Brain pericyte (primary cell): ENCODE measurements around the gene PTPRD.
"Not testable (repeated sequence)": the region's sequence is repeated elsewhere in the genome, so short reads cannot be mapped to it uniquely, and the experiment has no call there.

Experiments
- DNase-seq: peaks from one replicate; pipeline ENCODE4 v3.0.0-alpha.2; 2012; ENCODE audit warnings: low read depth, low spot score

PTPRD gene

GRCh38 chr9:10479172-10479571 is 133.6 kb downstream of the PTPRD start:
- DNase-seq: no peak

- DNase-seq: not testable (repeated sequence)
Observed at GRCh38 chr9:10449201-10449617, 163.6 kb downstream of the PTPRD start.

GRCh38 chr9:10447036-10447435 is 165.8 kb downstream of the PTPRD start:
- no peak for DNase-seq

- DNase-seq: no peak
Observed at GRCh38 chr9:10443868-10444204, 169.0 kb downstream of the PTPRD start.

- no peak for DNase-seq
Observed at GRCh38 chr9:10443181-10443867, 169.5 kb downstream of the PTPRD start.

GRCh38 chr9:10438955-10439354 is 173.8 kb downstream of the PTPRD start:
- no peak for DNase-seq

GRCh38 chr9:10436756-10437155 is 176.0 kb downstream of the PTPRD start:
- no peak for DNase-seq

- DNase-seq: no peak
Observed at GRCh38 chr9:10434412-10434811, 178.4 kb downstream of the PTPRD start.

GRCh38 chr9:10411272-10411671 is 201.5 kb downstream of the PTPRD start:
- DNase-seq: no peak

- DNase-seq: no peak
Observed at GRCh38 chr9:10403283-10403682, 209.5 kb downstream of the PTPRD start.

GRCh38 chr9:10396615-10397014 is 216.2 kb downstream of the PTPRD start:
- no peak for DNase-seq

- DNase-seq: no peak
Observed at GRCh38 chr9:10387282-10387681, 225.5 kb downstream of the PTPRD start.

GRCh38 chr9:10371824-10372223 is 241.0 kb downstream of the PTPRD start:
- DNase-seq: no peak

GRCh38 chr9:10366171-10366779 is 246.5 kb downstream of the PTPRD start:
- DNase-seq: peak; percentile 16

- no peak for DNase-seq
Observed at GRCh38 chr9:10354591-10354990, 258.2 kb downstream of the PTPRD start.

GRCh38 chr9:10345621-10346020 is 267.2 kb downstream of the PTPRD start:
- DNase-seq: not testable (repeated sequence)

- no peak for DNase-seq
Observed at GRCh38 chr9:10341057-10341456, 271.7 kb downstream of the PTPRD start.

- DNase-seq: no peak
Observed at GRCh38 chr9:10339152-10339551, 273.6 kb downstream of the PTPRD start.

GRCh38 chr9:10331157-10331556 is 281.6 kb downstream of the PTPRD start:
- DNase-seq: no peak

- DNase-seq: no peak
Observed at GRCh38 chr9:10282084-10282483, 330.7 kb downstream of the PTPRD start.

- no peak for DNase-seq
Observed at GRCh38 chr9:10274988-10275387, 337.8 kb downstream of the PTPRD start.

- DNase-seq: no peak
Observed at GRCh38 chr9:10274175-10274574, 338.6 kb downstream of the PTPRD start.

GRCh38 chr9:10272830-10273229 is 340.0 kb downstream of the PTPRD start:
- no peak for DNase-seq
